Mucosa of descending colon (tissue), 3 donors: Measurements from ENCODE around the gene NR2F1-AS1. TPM values are rescaled to one million over a fixed set of nuclear protein-coding genes. Genes with fewer than 3 reads are reported as not detected.

ENCODE experiments used
- ATAC-seq: fragments of 200-7000 bp; cut with Tn5 transposase; one replicate; pipeline ENCODE4 v1.9.1; 2020; ENCODE audit warnings: mild to moderate bottlenecking, moderate library complexity
- DNase-seq, 3 donors: peaks; one replicate each; pipeline ENCODE4 v3.0.0-alpha.2; 2020
- H3K36me3 ChIP-seq: fragments of 200-600 bp; one replicate; pipeline ENCODE4 v1.8.0; 2021; ENCODE audit warnings: low read depth, mild to moderate bottlenecking
- H3K4me1 ChIP-seq: fragments of 200-600 bp; one replicate; pipeline ENCODE4 v1.8.0; 2021; ENCODE audit warnings: low read depth, mild to moderate bottlenecking
- H3K4me3 ChIP-seq: fragments of 200-600 bp; one replicate; pipeline ENCODE4 v1.8.0; 2021; ENCODE audit warnings: mild to moderate bottlenecking
- H3K9me3 ChIP-seq: fragments of 200-600 bp; one replicate; pipeline ENCODE4 v1.8.0; 2021; ENCODE audit warnings: mild to moderate bottlenecking
- intact Hi-C, 2 donors: fragments of 100-400 bp; cut with DNase I in 1 of 2; cut with micrococcal nuclease in 1 of 2; formaldehyde crosslinking; loops; one replicate each; pipeline versions ENCODE4 v1.11.0 to v1.11.1; 2022; cut with DNase I, micrococcal nuclease
- total RNA-seq, 3 donors: library from RNA; stranded (reverse); fragmentation: NEBNext Ultra II Directional in 2 of 3; extraction: Animal tissue kit (Norgen Biotek cat#: 25700) in 2 of 3; gene quantifications; one replicate each; pipeline versions ENCODE4 v1.2.1 to v1.2.4, GENCODE V29; 2021 to 2023
- TF ChIP-seq, protein P1 (sequence below): fragments of 200-600 bp; IDR thresholded peaks from one replicate; pipeline ENCODE4 v1.8.0; 2022; ENCODE audit warnings: antibody characterized with exemption, mild to moderate bottlenecking
- donor health status: DM: no; HTN: no; CAD: no; lungs with moderate emphysema.
- donor health status: DM: no; HTN: no; CAD: no.
- donor health status: DM: no; HTN: yes; CAD: no.

Gene NR2F1-AS1
- total RNA-seq, 3 donors from 2014 or later = 1.5 to 5.7 (median 2.2) TPM

DNA sequence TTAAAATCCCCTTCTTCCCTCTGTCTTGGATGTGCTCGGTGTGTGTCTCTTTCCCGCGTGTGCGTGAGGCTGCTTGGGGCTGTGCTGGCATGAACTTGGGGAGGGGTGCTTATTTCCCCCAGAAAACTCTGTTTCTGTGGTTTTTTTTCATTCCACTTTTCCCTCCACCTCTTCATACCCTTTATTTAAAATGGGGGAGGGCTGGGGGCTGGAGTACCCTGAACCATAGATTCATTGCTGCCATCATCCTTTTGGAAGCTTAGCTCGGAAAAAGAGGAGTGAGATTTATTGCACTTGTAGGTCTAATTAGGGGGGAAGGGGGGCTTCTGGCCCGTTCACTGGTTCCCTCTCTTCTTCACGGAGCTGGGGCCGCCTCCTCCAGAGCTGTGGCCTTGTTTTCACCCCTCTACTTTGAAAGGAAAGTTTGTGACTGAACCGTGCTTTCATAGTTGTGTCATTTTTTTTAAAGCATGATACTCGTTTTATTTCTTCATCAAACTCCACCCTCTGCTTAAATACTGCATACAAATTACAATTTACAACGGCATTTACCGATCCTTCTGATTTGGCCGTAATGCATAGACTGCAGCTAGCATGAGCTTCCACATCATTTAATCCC, 4.9 kb upstream of the NR2F1-AS1 start:
- TF ChIP-seq, protein P1, sequence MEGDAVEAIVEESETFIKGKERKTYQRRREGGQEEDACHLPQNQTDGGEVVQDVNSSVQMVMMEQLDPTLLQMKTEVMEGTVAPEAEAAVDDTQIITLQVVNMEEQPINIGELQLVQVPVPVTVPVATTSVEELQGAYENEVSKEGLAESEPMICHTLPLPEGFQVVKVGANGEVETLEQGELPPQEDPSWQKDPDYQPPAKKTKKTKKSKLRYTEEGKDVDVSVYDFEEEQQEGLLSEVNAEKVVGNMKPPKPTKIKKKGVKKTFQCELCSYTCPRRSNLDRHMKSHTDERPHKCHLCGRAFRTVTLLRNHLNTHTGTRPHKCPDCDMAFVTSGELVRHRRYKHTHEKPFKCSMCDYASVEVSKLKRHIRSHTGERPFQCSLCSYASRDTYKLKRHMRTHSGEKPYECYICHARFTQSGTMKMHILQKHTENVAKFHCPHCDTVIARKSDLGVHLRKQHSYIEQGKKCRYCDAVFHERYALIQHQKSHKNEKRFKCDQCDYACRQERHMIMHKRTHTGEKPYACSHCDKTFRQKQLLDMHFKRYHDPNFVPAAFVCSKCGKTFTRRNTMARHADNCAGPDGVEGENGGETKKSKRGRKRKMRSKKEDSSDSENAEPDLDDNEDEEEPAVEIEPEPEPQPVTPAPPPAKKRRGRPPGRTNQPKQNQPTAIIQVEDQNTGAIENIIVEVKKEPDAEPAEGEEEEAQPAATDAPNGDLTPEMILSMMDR = no peak
- H3K9me3 ChIP-seq = no peaks in the 10 kb centered on the region
- ATAC-seq = no peak
- peaks cover 15% of the 10 kb centered on the region for H3K4me1 ChIP-seq
- no peak for DNase-seq
- no peaks in the 10 kb centered on the region for H3K36me3 ChIP-seq
- H3K4me3 ChIP-seq = no peak overlapping the region
- intact Hi-C loops = no loop called here

DNA sequence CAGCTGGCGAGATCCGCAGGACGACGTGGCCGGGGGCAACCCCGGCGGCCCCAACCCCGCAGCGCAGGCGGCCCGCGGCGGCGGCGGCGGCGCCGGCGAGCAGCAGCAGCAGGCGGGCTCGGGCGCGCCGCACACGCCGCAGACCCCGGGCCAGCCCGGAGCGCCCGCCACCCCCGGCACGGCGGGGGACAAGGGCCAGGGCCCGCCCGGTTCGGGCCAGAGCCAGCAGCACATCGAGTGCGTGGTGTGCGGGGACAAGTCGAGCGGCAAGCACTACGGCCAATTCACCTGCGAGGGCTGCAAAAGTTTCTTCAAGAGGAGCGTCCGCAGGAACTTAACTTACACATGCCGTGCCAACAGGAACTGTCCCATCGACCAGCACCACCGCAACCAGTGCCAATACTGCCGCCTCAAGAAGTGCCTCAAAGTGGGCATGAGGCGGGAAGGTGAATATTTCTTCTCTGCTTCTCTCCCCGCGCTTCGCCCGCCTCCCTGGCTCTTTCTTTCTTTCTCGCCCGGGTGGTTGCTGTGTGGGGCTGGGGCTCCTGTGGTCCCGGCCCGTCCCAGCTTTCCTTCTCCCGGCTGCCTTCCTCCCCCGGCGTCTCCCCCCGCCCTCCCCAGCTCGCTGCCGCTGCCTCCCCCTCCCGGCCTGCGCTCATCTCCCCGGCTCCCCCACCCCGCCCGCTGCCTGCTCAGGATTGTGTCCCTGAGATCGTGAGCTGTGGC, 4.2 kb upstream of the NR2F1-AS1 start:
- TF ChIP-seq, protein P1 = no peak
- intact Hi-C loops = no loop called here
- DNase-seq (peak in 1 of 3 donors; percentile 33), ATAC-seq (no peak)
- Histone ChIP-seq H3K9me3 (no peaks in the 10 kb centered on the region), H3K36me3 (no peaks in the 10 kb centered on the region), H3K4me3 (peak overlapping the region; percentile 14), H3K4me1 (peaks cover 22% of the 10 kb centered on the region)

DNA sequence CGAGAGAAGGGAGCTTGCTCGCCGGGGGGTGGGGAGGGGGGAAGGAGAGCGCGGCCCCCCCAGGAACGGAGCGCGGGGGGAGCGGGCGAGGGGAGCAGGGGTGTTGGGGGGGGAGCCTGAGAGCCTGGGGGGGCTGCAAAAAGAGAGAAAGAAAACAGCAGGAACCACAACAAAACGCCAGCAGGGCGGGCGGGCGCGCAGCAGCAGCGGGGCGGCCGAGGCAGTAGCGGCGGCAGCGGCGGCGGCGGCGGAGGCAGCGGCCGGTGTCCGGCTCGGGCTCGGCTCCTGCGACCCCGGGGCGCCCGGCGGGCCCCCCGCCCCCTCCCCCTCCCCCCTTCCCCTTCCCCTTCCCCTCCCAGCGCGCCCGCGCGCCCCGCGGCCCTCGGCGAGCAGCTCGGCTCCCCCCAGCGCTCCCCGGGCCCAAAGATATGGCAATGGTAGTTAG, 3.6 kb upstream of the NR2F1-AS1 start:
- Histone ChIP-seq H3K36me3 (no peaks in the 10 kb centered on the region), H3K4me1 (peaks cover 28% of the 10 kb centered on the region), H3K4me3 (peak overlapping the region; percentile 14), H3K9me3 (no peaks in the 10 kb centered on the region)
- intact Hi-C loops = no loop called here
- TF ChIP-seq, protein P1 = no peak
- DNase-seq = peak in 1 of 3 donors; percentile 32
- no peak for ATAC-seq

DNA sequence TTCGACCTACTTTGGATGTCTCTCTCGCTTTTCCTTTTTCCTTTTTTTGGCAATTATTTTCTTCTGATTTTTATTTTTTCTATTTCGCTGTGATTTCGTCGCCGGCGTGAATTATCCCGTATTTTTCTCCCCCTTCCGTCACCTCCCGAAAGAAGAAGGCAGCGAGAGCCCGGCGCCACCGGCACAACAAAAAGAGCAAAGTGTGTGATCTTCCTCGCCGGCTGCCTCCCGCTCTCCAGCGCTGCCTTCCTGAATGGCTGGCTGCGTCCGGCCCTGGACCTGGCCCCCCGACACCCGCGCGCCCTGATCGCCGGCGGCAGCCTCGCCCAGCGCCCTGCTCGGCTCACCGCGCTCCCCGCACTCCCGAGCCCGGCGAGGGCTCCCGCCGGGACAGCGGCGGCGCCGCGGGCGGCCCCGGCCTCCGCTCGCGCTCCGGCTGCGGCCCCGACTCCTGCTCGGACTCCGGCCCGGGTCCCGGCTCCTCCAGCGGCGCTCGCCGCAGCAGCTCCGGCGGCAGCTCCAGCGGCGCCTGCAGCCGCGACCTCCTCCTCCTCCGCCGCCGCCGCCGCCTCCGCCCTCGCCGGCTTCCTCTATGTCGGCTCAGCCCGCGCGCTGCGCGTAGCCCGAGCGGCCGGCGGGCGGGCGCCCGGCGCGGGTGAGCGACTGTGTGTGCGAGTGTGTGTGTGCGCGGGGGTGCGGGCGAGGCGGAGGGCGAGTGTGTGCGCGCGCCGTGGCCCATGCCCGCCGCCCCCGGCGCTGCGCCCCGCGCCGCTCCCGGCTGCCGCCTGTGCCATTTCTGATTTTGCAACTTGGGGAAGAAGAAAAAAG, 3.0 kb upstream of the NR2F1-AS1 start:
- TF ChIP-seq, protein P1 = no peak
- intact Hi-C loops = no loop called here
- DNase-seq = peak in 1 of 3 donors; percentile 53
- no peak overlapping the region for H3K4me3 ChIP-seq
- peaks cover 33% of the 10 kb centered on the region for H3K4me1 ChIP-seq
- ATAC-seq = peak; percentile 23
- no peaks in the 10 kb centered on the region for H3K9me3 ChIP-seq
- H3K36me3 ChIP-seq = no peaks in the 10 kb centered on the region

DNA sequence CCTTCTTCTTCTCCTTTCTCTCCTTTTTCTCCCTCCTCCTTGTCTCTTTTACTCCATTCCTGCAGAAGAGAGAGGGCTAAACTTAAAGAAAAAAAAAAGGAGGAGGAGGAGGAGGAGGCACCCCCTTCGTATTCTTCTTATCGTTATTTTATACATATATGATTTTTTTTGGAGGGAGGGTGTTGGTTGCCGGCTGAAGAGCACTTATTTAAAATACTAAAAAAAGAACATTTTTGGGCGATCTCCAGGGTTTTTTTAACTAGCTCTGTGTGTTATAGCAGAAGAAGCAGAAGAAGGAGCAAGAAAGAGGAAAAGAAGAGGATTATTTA, 2.4 kb upstream of the NR2F1-AS1 start:
- H3K9me3 ChIP-seq = no peaks in the 10 kb centered on the region
- ATAC-seq = no peak
- intact Hi-C loops = no loop called here

More for the DNA sequence above, 2.4 kb upstream of the NR2F1-AS1 start:
- no peak for DNase-seq
- no peak overlapping the region for H3K4me3 ChIP-seq
- H3K4me1 ChIP-seq = peaks cover 33% of the 10 kb centered on the region
- TF ChIP-seq, protein P1 = no peak
- H3K36me3 ChIP-seq = no peaks in the 10 kb centered on the region
